Measurements from ENCODE around the gene SFR1.

Gene SFR1

GRCh38 chr10:104150139-104150538, 28.2 kb downstream of the SFR1 start:
- H3K4me3 ChIP-seq (ENCODE audit: insufficient read depth in 1 of 2, low read depth in 1 of 2, low read length in 2 of 2): no peak overlapping the region
- no peaks in the 10 kb centered on the region for H3K79me1 ChIP-seq (replicated peaks; ENCODE audit: low read length, poor library complexity, severe bottlenecking)
- H3K9me3 ChIP-seq (ENCODE audit: control insufficient read depth, low read length): peaks cover 40% of the 10 kb centered on the region
- H2AK5ac ChIP-seq (ENCODE audit: low read length, severe bottlenecking): no peak overlapping the region
- no peak overlapping the region for H3K14ac ChIP-seq (ENCODE audit: low read length in 2 of 2)
- H3K4ac ChIP-seq (ENCODE audit: low read depth in 1 of 2, low read length in 2 of 2): no peak overlapping the region
- peaks cover 3 to 23% of the 10 kb centered on the region in 2 experiments for H3K27me3 ChIP-seq (ENCODE audit: control insufficient read depth in 1 of 2, insufficient read depth in 1 of 2, low read length in 2 of 2)
- no peak overlapping the region for H2BK5ac ChIP-seq (ENCODE audit: low read depth, low read length, poor library complexity, severe bottlenecking)
- no peaks in the 10 kb centered on the region for H3K36me3 ChIP-seq (ENCODE audit: control insufficient read depth in 1 of 2, insufficient read depth in 2 of 2, low read depth in 1 of 2, low read length in 2 of 2)
- no peak overlapping the region for H2AFZ ChIP-seq (ENCODE audit: low read depth, low read length)
- H2BK120ac ChIP-seq (ENCODE audit: low read depth, low read length): no peak overlapping the region
- H3K9ac ChIP-seq (ENCODE audit: low read length): no peak overlapping the region
- H4K8ac ChIP-seq (ENCODE audit: low read length): no peak overlapping the region
- H3K18ac ChIP-seq (ENCODE audit: low read depth in 1 of 2, low read length in 2 of 2): no peak overlapping the region
- no peak overlapping the region for H2BK12ac ChIP-seq (ENCODE audit: low read length in 2 of 2)
- H3K4me1 ChIP-seq (ENCODE audit: control insufficient read depth, insufficient read depth, low read depth, low read length): no peaks in the 10 kb centered on the region
- H2BK15ac ChIP-seq (ENCODE audit: low read depth, poor library complexity, severe bottlenecking): no peak overlapping the region
- no peak overlapping the region for H3K23ac ChIP-seq (ENCODE audit: low read length in 2 of 2)
- no peak for DNase-seq
- H4K91ac ChIP-seq (ENCODE audit: low read length): no peak overlapping the region
- H3K4me2 ChIP-seq (ENCODE audit: low read length, poor library complexity, severe bottlenecking): no peak overlapping the region
- H3K27ac ChIP-seq (ENCODE audit: low read length, poor library complexity, severe bottlenecking): no peak overlapping the region

- Histone ChIP-seq H3K36me3 (ENCODE audit: control insufficient read depth in 1 of 2, insufficient read depth in 2 of 2, low read depth in 1 of 2, low read length in 2 of 2) (no peaks in the 10 kb centered on the region), H3K9ac (ENCODE audit: low read length) (no peak overlapping the region), H3K4me3 (ENCODE audit: insufficient read depth in 1 of 2, low read depth in 1 of 2, low read length in 2 of 2) (no peak overlapping the region), H4K91ac (ENCODE audit: low read length) (no peak overlapping the region), H2BK5ac (ENCODE audit: low read depth, low read length, poor library complexity, severe bottlenecking) (no peak overlapping the region), H3K23ac (ENCODE audit: low read length in 2 of 2) (no peak overlapping the region), H3K9me3 (ENCODE audit: control insufficient read depth, low read length) (peaks cover 40% of the 10 kb centered on the region), H3K27ac (ENCODE audit: low read length, poor library complexity, severe bottlenecking) (no peak overlapping the region), H3K14ac (ENCODE audit: low read length in 2 of 2) (no peak overlapping the region), H3K4me2 (ENCODE audit: low read length, poor library complexity, severe bottlenecking) (no peak overlapping the region), H3K27me3 (ENCODE audit: control insufficient read depth in 1 of 2, insufficient read depth in 1 of 2, low read length in 2 of 2) (peaks cover 5 to 29% of the 10 kb centered on the region in 2 experiments), H3K18ac (ENCODE audit: low read depth in 1 of 2, low read length in 2 of 2) (no peak overlapping the region), H2AFZ (ENCODE audit: low read depth, low read length) (no peak overlapping the region), H2BK12ac (ENCODE audit: low read length in 2 of 2) (no peak overlapping the region), H2AK5ac (ENCODE audit: low read length, severe bottlenecking) (no peak overlapping the region), H2BK120ac (ENCODE audit: low read depth, low read length) (no peak overlapping the region), H3K4ac (ENCODE audit: low read depth in 1 of 2, low read length in 2 of 2) (no peak overlapping the region), H3K79me1 (replicated peaks; ENCODE audit: low read length, poor library complexity, severe bottlenecking) (no peaks in the 10 kb centered on the region), H4K8ac (ENCODE audit: low read length) (no peak overlapping the region), H2BK15ac (ENCODE audit: low read depth, poor library complexity, severe bottlenecking) (no peak overlapping the region), H3K4me1 (ENCODE audit: control insufficient read depth, insufficient read depth, low read depth, low read length) (no peaks in the 10 kb centered on the region)
- no peak for DNase-seq
Measured at GRCh38 chr10:104151737-104152136, 29.8 kb downstream of the SFR1 start.

- no peak overlapping the region for H3K18ac ChIP-seq (ENCODE audit: low read depth in 1 of 2, low read length in 2 of 2)
- no peak overlapping the region for H2BK15ac ChIP-seq (ENCODE audit: low read depth, poor library complexity, severe bottlenecking)
- H3K9ac ChIP-seq (ENCODE audit: low read length): no peak overlapping the region
- no peak overlapping the region for H3K27ac ChIP-seq (ENCODE audit: low read length, poor library complexity, severe bottlenecking)
- no peak for DNase-seq
- no peaks in the 10 kb centered on the region for H3K4me1 ChIP-seq (ENCODE audit: control insufficient read depth, insufficient read depth, low read depth, low read length)
- WGBS: 68% methylated on average over 2 of the region's 2 CpGs
- H2BK12ac ChIP-seq (ENCODE audit: low read length in 2 of 2): no peak overlapping the region
- H3K79me1 ChIP-seq (replicated peaks; ENCODE audit: low read length, poor library complexity, severe bottlenecking): no peaks in the 10 kb centered on the region
- no peaks in the 10 kb centered on the region for H3K36me3 ChIP-seq (ENCODE audit: control insufficient read depth in 1 of 2, insufficient read depth in 2 of 2, low read depth in 1 of 2, low read length in 2 of 2)
- H3K9me3 ChIP-seq (ENCODE audit: control insufficient read depth, low read length): peaks cover 31% of the 10 kb centered on the region
- H3K23ac ChIP-seq (ENCODE audit: low read length in 2 of 2): no peak overlapping the region
- peaks cover 5 to 37% of the 10 kb centered on the region in 2 experiments for H3K27me3 ChIP-seq (ENCODE audit: control insufficient read depth in 1 of 2, insufficient read depth in 1 of 2, low read length in 2 of 2)
- no peak overlapping the region for H3K4ac ChIP-seq (ENCODE audit: low read depth in 1 of 2, low read length in 2 of 2)
- no peak overlapping the region for H3K4me2 ChIP-seq (ENCODE audit: low read length, poor library complexity, severe bottlenecking)
- H2BK120ac ChIP-seq (ENCODE audit: low read depth, low read length): no peak overlapping the region
- H2BK5ac ChIP-seq (ENCODE audit: low read depth, low read length, poor library complexity, severe bottlenecking): no peak overlapping the region
- H3K4me3 ChIP-seq (ENCODE audit: insufficient read depth in 1 of 2, low read depth in 1 of 2, low read length in 2 of 2): no peak overlapping the region
- peak overlapping the region; percentile 4 for H2AFZ ChIP-seq (ENCODE audit: low read depth, low read length)
- H4K8ac ChIP-seq (ENCODE audit: low read length): no peak overlapping the region
- no peak overlapping the region for H2AK5ac ChIP-seq (ENCODE audit: low read length, severe bottlenecking)
- no peak overlapping the region for H4K91ac ChIP-seq (ENCODE audit: low read length)
- no peak overlapping the region for H3K14ac ChIP-seq (ENCODE audit: low read length in 2 of 2)
Measured at GRCh38 chr10:104155591-104155990, 33.6 kb downstream of the SFR1 start.

- Histone ChIP-seq H3K27ac (ENCODE audit: low read length, poor library complexity, severe bottlenecking) (no peak overlapping the region), H3K14ac (ENCODE audit: low read length in 2 of 2) (peak overlapping the region in 1 of 2 experiments; percentile 20), H4K91ac (ENCODE audit: low read length) (no peak overlapping the region), H2AFZ (ENCODE audit: low read depth, low read length) (no peak overlapping the region), H3K79me1 (replicated peaks; ENCODE audit: low read length, poor library complexity, severe bottlenecking) (no peaks in the 10 kb centered on the region), H3K4me3 (ENCODE audit: insufficient read depth in 1 of 2, low read depth in 1 of 2, low read length in 2 of 2) (no peak overlapping the region), H2BK15ac (ENCODE audit: low read depth, poor library complexity, severe bottlenecking) (no peak overlapping the region), H3K9ac (ENCODE audit: low read length) (no peak overlapping the region), H2AK5ac (ENCODE audit: low read length, severe bottlenecking) (no peak overlapping the region), H3K36me3 (ENCODE audit: control insufficient read depth in 1 of 2, insufficient read depth in 2 of 2, low read depth in 1 of 2, low read length in 2 of 2) (no peaks in the 10 kb centered on the region), H3K9me3 (ENCODE audit: control insufficient read depth, low read length) (no peaks in the 10 kb centered on the region), H3K27me3 (ENCODE audit: control insufficient read depth in 1 of 2, insufficient read depth in 1 of 2, low read length in 2 of 2) (peaks cover 0 to 12% of the 10 kb centered on the region in 2 experiments), H3K23ac (ENCODE audit: low read length in 2 of 2) (no peak overlapping the region), H2BK5ac (ENCODE audit: low read depth, low read length, poor library complexity, severe bottlenecking) (no peak overlapping the region), H3K18ac (ENCODE audit: low read depth in 1 of 2, low read length in 2 of 2) (no peak overlapping the region), H4K8ac (ENCODE audit: low read length) (no peak overlapping the region), H3K4ac (ENCODE audit: low read depth in 1 of 2, low read length in 2 of 2) (no peak overlapping the region), H3K4me2 (ENCODE audit: low read length, poor library complexity, severe bottlenecking) (no peak overlapping the region), H2BK12ac (ENCODE audit: low read length in 2 of 2) (no peak overlapping the region), H2BK120ac (ENCODE audit: low read depth, low read length) (no peak overlapping the region), H3K4me1 (ENCODE audit: control insufficient read depth, insufficient read depth, low read depth, low read length) (peaks cover 3% of the 10 kb centered on the region)
- DNase-seq: no peak
- 77% methylated on average over 3 of the region's 5 CpGs for WGBS
Measured at GRCh38 chr10:104170610-104171254, 48.8 kb downstream of the SFR1 start.
